Esophagus squamous epithelium (tissue), 4 donors: ENCODE measurements around the gene JPH4.

Experiments used
- POLR2A ChIP-seq, 4 donors: fragments of 450-650 bp; IDR thresholded peaks; one replicate each; pipeline ENCODE4 v1.6.1; 2017; ENCODE audit warnings: antibody characterized with exemption in 4 of 4, mild to moderate bottlenecking in 4 of 4, moderate library complexity in 3 of 4
- TF ChIP-seq, protein P1 (sequence below), 6 experiments: fragments of 450-650 bp in 4 of 6; fragments of 200-600 bp in 2 of 6; sonication (generic) in 2 of 6; IDR thresholded peaks; one replicate each; pipeline ENCODE4 v1.5.1; 2016 to 2019; ENCODE audit warnings: antibody characterized with exemption in 6 of 6, mild to moderate bottlenecking in 4 of 6, moderate library complexity in 4 of 6

DNA sequence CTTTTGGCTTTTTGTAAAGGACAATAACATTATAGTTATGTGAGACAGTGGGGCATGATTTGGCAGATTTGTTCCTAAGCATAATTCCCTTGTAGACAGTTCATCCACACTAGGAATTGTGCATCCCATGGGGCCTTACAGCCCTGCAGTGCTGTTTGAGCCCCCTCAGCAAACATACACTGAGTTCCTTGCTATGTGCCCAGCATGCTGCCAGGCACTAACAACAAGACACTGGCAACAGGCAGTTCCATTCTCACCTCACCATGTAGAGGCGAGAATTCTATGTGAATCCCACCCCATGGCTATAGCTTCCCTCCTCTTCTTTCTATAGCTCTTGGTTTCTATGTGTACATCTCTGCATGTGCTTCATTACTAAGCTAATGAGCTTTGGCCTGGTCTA, 20.6 kb downstream of the JPH4 start:
- TF ChIP-seq, protein P1, sequence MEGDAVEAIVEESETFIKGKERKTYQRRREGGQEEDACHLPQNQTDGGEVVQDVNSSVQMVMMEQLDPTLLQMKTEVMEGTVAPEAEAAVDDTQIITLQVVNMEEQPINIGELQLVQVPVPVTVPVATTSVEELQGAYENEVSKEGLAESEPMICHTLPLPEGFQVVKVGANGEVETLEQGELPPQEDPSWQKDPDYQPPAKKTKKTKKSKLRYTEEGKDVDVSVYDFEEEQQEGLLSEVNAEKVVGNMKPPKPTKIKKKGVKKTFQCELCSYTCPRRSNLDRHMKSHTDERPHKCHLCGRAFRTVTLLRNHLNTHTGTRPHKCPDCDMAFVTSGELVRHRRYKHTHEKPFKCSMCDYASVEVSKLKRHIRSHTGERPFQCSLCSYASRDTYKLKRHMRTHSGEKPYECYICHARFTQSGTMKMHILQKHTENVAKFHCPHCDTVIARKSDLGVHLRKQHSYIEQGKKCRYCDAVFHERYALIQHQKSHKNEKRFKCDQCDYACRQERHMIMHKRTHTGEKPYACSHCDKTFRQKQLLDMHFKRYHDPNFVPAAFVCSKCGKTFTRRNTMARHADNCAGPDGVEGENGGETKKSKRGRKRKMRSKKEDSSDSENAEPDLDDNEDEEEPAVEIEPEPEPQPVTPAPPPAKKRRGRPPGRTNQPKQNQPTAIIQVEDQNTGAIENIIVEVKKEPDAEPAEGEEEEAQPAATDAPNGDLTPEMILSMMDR (IDR thresholded peaks at IDR 0.05), result no peak
- TF ChIP-seq POLR2A (IDR thresholded peaks at IDR 0.05), result no peak
